MM.1S (cell line): ENCODE measurements around the gene TNIP1.

Source experiments
- EZH2 ChIP-seq: fragments of 300-600 bp; sonication (generic); optimal IDR thresholded peaks from 2 replicates; pipeline ENCODE3; 2017; ENCODE audit warnings: low read depth, mild to moderate bottlenecking, antibody characterized with exemption, low read length, mixed read lengths
- TF ChIP-seq, protein P1 (sequence below): fragments of 300-600 bp; sonication (generic); IDR thresholded peaks from 2 replicates; pipeline ENCODE4 v1.5.1; 2016; ENCODE audit warnings: antibody characterized with exemption, low read length, mixed read lengths

GRCh38 chr5:151077967-151078366 lies 2.9 kb downstream of the TNIP1 start:
- TF ChIP-seq, protein P1, sequence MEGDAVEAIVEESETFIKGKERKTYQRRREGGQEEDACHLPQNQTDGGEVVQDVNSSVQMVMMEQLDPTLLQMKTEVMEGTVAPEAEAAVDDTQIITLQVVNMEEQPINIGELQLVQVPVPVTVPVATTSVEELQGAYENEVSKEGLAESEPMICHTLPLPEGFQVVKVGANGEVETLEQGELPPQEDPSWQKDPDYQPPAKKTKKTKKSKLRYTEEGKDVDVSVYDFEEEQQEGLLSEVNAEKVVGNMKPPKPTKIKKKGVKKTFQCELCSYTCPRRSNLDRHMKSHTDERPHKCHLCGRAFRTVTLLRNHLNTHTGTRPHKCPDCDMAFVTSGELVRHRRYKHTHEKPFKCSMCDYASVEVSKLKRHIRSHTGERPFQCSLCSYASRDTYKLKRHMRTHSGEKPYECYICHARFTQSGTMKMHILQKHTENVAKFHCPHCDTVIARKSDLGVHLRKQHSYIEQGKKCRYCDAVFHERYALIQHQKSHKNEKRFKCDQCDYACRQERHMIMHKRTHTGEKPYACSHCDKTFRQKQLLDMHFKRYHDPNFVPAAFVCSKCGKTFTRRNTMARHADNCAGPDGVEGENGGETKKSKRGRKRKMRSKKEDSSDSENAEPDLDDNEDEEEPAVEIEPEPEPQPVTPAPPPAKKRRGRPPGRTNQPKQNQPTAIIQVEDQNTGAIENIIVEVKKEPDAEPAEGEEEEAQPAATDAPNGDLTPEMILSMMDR: no peak
- no peak for TF ChIP-seq EZH2
